ENCODE data around the gene CLSTN2. TPM values are rescaled to one million over a fixed set of nuclear protein-coding genes. Genes with fewer than 3 reads are reported as not detected.

The CLSTN2 gene
- total and polyA plus RNA-seq, 3 donors from 2014 or later, result 3.1 to 5.7 (median 3.8) TPM

GRCh38 chr3:139934613-139935015 is 371 bp upstream of the CLSTN2 start:
- H3K36me3 ChIP-seq (ENCODE audit: low read depth, missing control alignments), result no peaks in the 10 kb centered on the region
- no peaks in the 10 kb centered on the region for H3K9me3 ChIP-seq
- peaks cover 11% of the 10 kb centered on the region for H3K4me1 ChIP-seq
- peak overlapping the region in 1 of 2 donors; percentile 27 for H3K27ac ChIP-seq
- no peaks in the 10 kb centered on the region for H3K27me3 ChIP-seq
- intact Hi-C loops (cut with DNase I; ENCODE audit: low total_unique reads), result no loop called here
- 11% methylated on average over 17 of the region's 25 CpGs; no CpG with 5 or more reads in 1 of the 2 donors for WGBS, 2 donors
- peak; percentile 85 for DNase-seq
- H3K4me3 ChIP-seq, result peak overlapping the region; percentile 54 to 56
- peak in 2 of 3 experiments; percentile 19 to 23 for TF ChIP-seq CTCF (IDR thresholded peaks at IDR 0.05)
- TF ChIP-seq POLR2A (IDR thresholded peaks at IDR 0.05), result no peak

- H3K27me3 ChIP-seq, result no peaks in the 10 kb centered on the region
These were observed 1.2 kb downstream of the CLSTN2 start for GRCh38 chr3:139935866-139936817.

GRCh38 chr3:139937674-139938279 is 2.8 kb downstream of the CLSTN2 start:
- intact Hi-C loops (cut with DNase I; ENCODE audit: low total_unique reads), result no loop called here

More at GRCh38 chr3:139935866-139936817, 1.2 kb downstream of the CLSTN2 start:
- TF ChIP-seq CTCF (IDR thresholded peaks at IDR 0.05) (no peak), POLR2A (IDR thresholded peaks at IDR 0.05) (no peak)
- intact Hi-C loops (cut with DNase I; ENCODE audit: low total_unique reads), result no loop called here
- Histone ChIP-seq H3K4me1 (peaks cover 11% of the 10 kb centered on the region), H3K27ac (no peak overlapping the region), H3K9me3 (no peaks in the 10 kb centered on the region), H3K36me3 (ENCODE audit: low read depth, missing control alignments) (no peaks in the 10 kb centered on the region), H3K4me3 (peak overlapping the region; percentile 54 to 56)
- peak; percentile 56 for DNase-seq
- WGBS, 2 donors, result 2% methylated on average over 33 to 42 of the region's 42 CpGs

GRCh38 chr3:139939681-139940190 is 4.8 kb downstream of the CLSTN2 start:
- Histone ChIP-seq H3K36me3 (ENCODE audit: low read depth, missing control alignments) (no peaks in the 10 kb centered on the region), H3K27ac (no peak overlapping the region), H3K27me3 (no peaks in the 10 kb centered on the region), H3K4me3 (no peak overlapping the region), H3K9me3 (no peaks in the 10 kb centered on the region), H3K4me1 (peaks cover 11% of the 10 kb centered on the region)
- no peak for DNase-seq
- intact Hi-C loops (cut with DNase I; ENCODE audit: low total_unique reads), result no loop called here
- TF ChIP-seq CTCF (IDR thresholded peaks at IDR 0.05) (no peak), POLR2A (IDR thresholded peaks at IDR 0.05) (no peak)
- WGBS, 2 donors, result 94 to 100% methylated on average over 2 of the region's 2 CpGs

More at GRCh38 chr3:139937674-139938279, 2.8 kb downstream of the CLSTN2 start:
- Histone ChIP-seq H3K9me3 (no peaks in the 10 kb centered on the region), H3K36me3 (ENCODE audit: low read depth, missing control alignments) (no peaks in the 10 kb centered on the region), H3K27me3 (no peaks in the 10 kb centered on the region), H3K27ac (no peak overlapping the region), H3K4me3 (no peak overlapping the region), H3K4me1 (peaks cover 11% of the 10 kb centered on the region)
- DNase-seq, result peak; percentile 66
- WGBS, 2 donors, result 16% methylated on average over 8 of the region's 8 CpGs
- TF ChIP-seq POLR2A (IDR thresholded peaks at IDR 0.05), result no peak
- peak; percentile 66 to 76 (median 73) for TF ChIP-seq CTCF (IDR thresholded peaks at IDR 0.05)
